IPS DF 19.7 (cell line): Measurements from ENCODE around the gene MAGED1.
"Not testable (repeated sequence)": the region's sequence is repeated elsewhere in the genome, so short reads cannot be mapped to it uniquely, and the experiment has no call there.

Source experiments
- DNase-seq: peaks from one replicate; pipeline ENCODE4 v3.0.0-alpha.2; 2013; ENCODE audit warnings: low read depth, low spot score

MAGED1 gene

GRCh38 chrX:51896626-51897025, 3.2 kb downstream of the MAGED1 start:
- no peak for DNase-seq

GRCh38 chrX:51899741-51900140, 6.3 kb downstream of the MAGED1 start:
- no peak for DNase-seq

GRCh38 chrX:51902510-51903050, 9.2 kb downstream of the MAGED1 start:
- DNase-seq = no peak

- not testable (repeated sequence) for DNase-seq
Measured at GRCh38 chrX:51905152-51905551, 11.7 kb downstream of the MAGED1 start.

GRCh38 chrX:51905711-51906110, 12.3 kb downstream of the MAGED1 start:
- no peak for DNase-seq

GRCh38 chrX:51917604-51918003, 24.2 kb downstream of the MAGED1 start:
- DNase-seq = no peak

GRCh38 chrX:51922561-51922960, 29.1 kb downstream of the MAGED1 start:
- DNase-seq = no peak

GRCh38 chrX:51931566-51932150, 38.2 kb downstream of the MAGED1 start:
- no peak for DNase-seq
